ENCODE data around the gene NUSAP1.

NUSAP1 gene

DNA sequence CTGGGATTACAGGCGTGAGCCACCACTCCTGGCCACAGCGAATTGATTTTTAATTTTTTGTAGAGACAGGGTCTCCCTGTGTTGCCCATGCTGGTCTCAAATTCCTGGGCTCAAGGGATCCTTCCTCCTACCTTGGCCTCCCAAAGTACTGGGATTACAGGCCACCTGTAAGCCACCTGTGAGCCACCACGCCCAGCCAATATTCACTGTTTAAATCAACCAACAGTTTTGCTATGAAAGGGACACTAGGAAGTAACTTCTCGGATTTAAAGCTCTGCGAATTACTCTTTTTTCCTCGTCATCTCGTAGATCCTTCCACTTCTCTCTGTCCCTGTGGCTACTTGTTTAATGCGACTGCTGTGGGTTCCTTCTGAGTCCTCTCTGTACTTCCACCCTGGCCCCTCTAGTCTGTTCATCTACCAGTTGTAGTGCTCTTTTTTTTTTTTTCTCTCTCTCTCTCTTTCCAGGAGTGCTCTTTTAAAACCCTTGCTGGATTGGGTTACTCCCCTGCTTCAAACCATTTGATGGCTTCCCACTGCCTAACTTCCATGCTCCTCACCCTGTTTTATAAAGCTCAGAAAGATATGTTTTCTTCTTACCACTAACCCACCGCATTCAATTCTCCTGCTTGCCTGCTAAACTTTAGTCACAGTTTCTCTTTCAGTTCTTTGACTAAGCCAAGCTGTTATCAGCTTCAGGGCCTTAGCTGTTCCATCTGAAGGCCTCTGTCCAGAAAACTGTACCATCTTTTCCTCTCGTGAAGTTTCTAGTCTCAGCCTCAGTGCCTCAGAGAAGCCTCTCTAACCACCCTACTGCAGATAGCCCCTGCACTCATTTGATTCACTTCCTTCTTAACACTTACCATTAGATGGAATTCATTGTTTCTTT is 96.6 kb downstream of the NUSAP1 start:
- in situ Hi-C loops (cut with MboI; ENCODE audit: low pct_unique_long_range_greater_than_20kb, low sequenced_read_pairs, unreplicated experiment): no loop called here
- TF ChIP-seq, protein P1, sequence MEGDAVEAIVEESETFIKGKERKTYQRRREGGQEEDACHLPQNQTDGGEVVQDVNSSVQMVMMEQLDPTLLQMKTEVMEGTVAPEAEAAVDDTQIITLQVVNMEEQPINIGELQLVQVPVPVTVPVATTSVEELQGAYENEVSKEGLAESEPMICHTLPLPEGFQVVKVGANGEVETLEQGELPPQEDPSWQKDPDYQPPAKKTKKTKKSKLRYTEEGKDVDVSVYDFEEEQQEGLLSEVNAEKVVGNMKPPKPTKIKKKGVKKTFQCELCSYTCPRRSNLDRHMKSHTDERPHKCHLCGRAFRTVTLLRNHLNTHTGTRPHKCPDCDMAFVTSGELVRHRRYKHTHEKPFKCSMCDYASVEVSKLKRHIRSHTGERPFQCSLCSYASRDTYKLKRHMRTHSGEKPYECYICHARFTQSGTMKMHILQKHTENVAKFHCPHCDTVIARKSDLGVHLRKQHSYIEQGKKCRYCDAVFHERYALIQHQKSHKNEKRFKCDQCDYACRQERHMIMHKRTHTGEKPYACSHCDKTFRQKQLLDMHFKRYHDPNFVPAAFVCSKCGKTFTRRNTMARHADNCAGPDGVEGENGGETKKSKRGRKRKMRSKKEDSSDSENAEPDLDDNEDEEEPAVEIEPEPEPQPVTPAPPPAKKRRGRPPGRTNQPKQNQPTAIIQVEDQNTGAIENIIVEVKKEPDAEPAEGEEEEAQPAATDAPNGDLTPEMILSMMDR (IDR thresholded peaks at IDR 0.05; ENCODE audit: extremely low read depth, insufficient read depth, missing control alignments): no peak
- peak; percentile 66 for DNase-seq (ENCODE audit: low spot score)
